ENCODE measurements around the gene KRTAP10-11. TPM values are rescaled to one million over a fixed set of nuclear protein-coding genes. Genes with fewer than 3 reads are reported as not detected.

The KRTAP10-11 gene
- total RNA-seq, 1 experiment from 2014 or later = not detected

- ATAC-seq = no peak
Observed at GRCh38 chr21:44666401-44667320, 20.4 kb downstream of the KRTAP10-11 start, which contains the start of gene KRTAP12-2. TSS of gene KRTAP12-2 (minus strand) at chr21:44666927. CDS start at chr21:44666886, 41 bp downstream.

DNA sequence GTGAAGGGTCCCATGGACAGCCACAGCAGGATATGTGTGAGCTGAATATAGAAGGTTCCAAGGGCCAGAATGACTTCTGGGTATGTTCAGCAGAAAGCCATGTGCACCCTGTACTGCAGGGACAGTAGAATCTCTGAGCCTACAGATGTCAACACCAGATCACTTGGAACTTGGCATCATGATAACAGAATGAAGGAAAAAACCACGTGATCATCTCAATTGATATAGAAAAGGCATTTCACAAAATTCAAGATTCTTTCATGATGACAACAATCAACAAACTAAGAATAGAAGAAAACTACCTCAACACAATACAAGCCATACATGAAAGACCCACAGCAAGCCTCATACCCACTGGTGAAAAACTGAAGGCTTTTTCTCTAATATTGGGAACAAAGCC lies 21.4 kb downstream of the KRTAP10-11 start:
- H3K4me1 Mint-ChIP-seq = peaks cover under 1% of the 10 kb centered on the region; the same call in 1 of the 2 replicates
- H3K27me3 Mint-ChIP-seq (ENCODE audit: low read depth) = peaks cover 2% of the 10 kb centered on the region; the same call in 1 of the 2 replicates
- no peak for DNase-seq (ENCODE audit: low spot score)
- no peak overlapping the region for H3K4me3 Mint-ChIP-seq
- ATAC-seq = no peak
- H3K27ac Mint-ChIP-seq = no peak overlapping the region
- peaks cover 40% of the 10 kb centered on the region for H3K9me3 Mint-ChIP-seq
- peaks cover 43% of the 10 kb centered on the region for H3K36me3 Mint-ChIP-seq
- CTCF ChIA-PET = no interaction called here
- POLR2A ChIA-PET = interaction anchor here (0.5 kb wide), 1 partner anchor 21 kb away, joined by 3 read pairs; the partner anchor contains the start of gene KRTAP10-11
- TF ChIP-seq EMX1 (CRISPR knock-in tag; IDR thresholded peaks at IDR 0.05) = no peak
- TF ChIP-seq, protein P1, sequence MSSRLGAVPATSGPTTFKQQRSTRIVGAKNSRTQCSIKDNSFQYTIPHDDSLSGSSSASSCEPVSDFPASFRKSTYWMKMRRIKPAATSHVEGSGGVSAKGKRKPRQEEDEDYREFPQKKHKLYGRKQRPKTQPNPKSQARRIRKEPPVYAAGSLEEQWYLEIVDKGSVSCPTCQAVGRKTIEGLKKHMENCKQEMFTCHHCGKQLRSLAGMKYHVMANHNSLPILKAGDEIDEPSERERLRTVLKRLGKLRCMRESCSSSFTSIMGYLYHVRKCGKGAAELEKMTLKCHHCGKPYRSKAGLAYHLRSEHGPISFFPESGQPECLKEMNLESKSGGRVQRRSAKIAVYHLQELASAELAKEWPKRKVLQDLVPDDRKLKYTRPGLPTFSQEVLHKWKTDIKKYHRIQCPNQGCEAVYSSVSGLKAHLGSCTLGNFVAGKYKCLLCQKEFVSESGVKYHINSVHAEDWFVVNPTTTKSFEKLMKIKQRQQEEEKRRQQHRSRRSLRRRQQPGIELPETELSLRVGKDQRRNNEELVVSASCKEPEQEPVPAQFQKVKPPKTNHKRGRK (CRISPR knock-in tag; IDR thresholded peaks at IDR 0.05; ENCODE audit: borderline replicate concordance) = no peak
- TF ChIP-seq ZNF138 (CRISPR knock-in tag; conservative IDR thresholded peaks at IDR 0.05) = no peak
- no peak for TF ChIP-seq SP1 (CRISPR knock-in tag; conservative IDR thresholded peaks at IDR 0.05)
- no peak for TF ChIP-seq ZNF121 (CRISPR knock-in tag; IDR thresholded peaks at IDR 0.05)
- no peak for TF ChIP-seq FOXK1 (CRISPR knock-in tag; IDR thresholded peaks at IDR 0.05)
- TF ChIP-seq, protein P2, sequence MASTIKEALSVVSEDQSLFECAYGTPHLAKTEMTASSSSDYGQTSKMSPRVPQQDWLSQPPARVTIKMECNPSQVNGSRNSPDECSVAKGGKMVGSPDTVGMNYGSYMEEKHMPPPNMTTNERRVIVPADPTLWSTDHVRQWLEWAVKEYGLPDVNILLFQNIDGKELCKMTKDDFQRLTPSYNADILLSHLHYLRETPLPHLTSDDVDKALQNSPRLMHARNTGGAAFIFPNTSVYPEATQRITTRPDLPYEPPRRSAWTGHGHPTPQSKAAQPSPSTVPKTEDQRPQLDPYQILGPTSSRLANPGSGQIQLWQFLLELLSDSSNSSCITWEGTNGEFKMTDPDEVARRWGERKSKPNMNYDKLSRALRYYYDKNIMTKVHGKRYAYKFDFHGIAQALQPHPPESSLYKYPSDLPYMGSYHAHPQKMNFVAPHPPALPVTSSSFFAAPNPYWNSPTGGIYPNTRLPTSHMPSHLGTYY (CRISPR knock-in tag; IDR thresholded peaks at IDR 0.05) = no peak

More at GRCh38 chr21:44666401-44667320, 20.4 kb downstream of the KRTAP10-11 start, which contains the start of gene KRTAP12-2:
- Mint-ChIP-seq H3K4me3 (no peak within 1 kb of the TSS), H3K36me3 (peaks cover 38% of the 10 kb centered on the region), H3K4me1 (peaks cover 2% of the 10 kb centered on the region), H3K9me3 (peaks cover 36% of the 10 kb centered on the region), H3K27me3 (ENCODE audit: low read depth) (peaks cover 2% of the 10 kb centered on the region; the same call in 1 of the 2 replicates), H3K27ac (no peak within 1 kb of the TSS)
- DNase-seq (ENCODE audit: low spot score) = no peak
- ChIA-PET POLR2A (no interaction called here), CTCF (no interaction called here)
- TF ChIP-seq ZNF219 (CRISPR knock-in tag; IDR thresholded peaks at IDR 0.05; ENCODE audit: borderline replicate concordance) (no peak), PRDM15 (CRISPR knock-in tag; IDR thresholded peaks at IDR 0.05) (no peak), CTCF (IDR thresholded peaks at IDR 0.05) (no peak), SOX15 (CRISPR knock-in tag; IDR thresholded peaks at IDR 0.05) (no peak), TEAD1 (CRISPR knock-in tag; IDR thresholded peaks at IDR 0.05) (no peak), ZNF138 (CRISPR knock-in tag; conservative IDR thresholded peaks at IDR 0.05) (no peak), FOXK1 (CRISPR knock-in tag; IDR thresholded peaks at IDR 0.05) (no peak)
- TF ChIP-seq, protein P3, sequence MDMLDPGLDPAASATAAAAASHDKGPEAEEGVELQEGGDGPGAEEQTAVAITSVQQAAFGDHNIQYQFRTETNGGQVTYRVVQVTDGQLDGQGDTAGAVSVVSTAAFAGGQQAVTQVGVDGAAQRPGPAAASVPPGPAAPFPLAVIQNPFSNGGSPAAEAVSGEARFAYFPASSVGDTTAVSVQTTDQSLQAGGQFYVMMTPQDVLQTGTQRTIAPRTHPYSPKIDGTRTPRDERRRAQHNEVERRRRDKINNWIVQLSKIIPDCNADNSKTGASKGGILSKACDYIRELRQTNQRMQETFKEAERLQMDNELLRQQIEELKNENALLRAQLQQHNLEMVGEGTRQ (CRISPR knock-in tag; IDR thresholded peaks at IDR 0.05) = no peak
